Inflammatory macrophage treated with lipopolysaccharide for 1 hour (primary cell): Measurements from ENCODE around the gene SP110.
"Not testable (repeated sequence)": the region's sequence is repeated elsewhere in the genome, so short reads cannot be mapped to it uniquely, and the experiment has no call there.

ENCODE experiments used
- DNase-seq, 2 donors: peaks; one replicate each; pipeline ENCODE4 v3.0.0-alpha.2; 2020 to 2022

The SP110 gene

DNA sequence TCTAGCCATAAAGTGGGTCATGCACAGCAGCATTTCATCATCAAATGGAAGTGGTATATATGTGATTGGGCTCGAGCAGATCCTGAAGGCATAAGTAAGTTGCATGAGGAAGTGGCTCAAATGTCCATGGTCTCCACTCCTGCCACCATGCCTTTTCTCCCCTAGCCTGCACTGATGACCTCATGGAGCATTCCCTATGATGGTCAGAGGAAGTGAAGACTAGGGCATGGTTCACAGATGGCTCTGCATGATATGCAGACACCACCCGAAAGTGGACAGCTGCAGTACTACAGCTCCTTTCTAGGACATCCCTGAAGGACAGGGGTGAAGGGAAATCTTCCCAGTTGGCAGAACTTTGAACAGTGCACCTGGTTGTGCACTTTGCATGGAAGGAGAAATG lies 99.4 kb downstream of the SP110 start:
- DNase-seq = peak; percentile 16 to 48

- DNase-seq = not testable (repeated sequence)
Observed at GRCh38 chr2:230119827-230120226, 100.0 kb downstream of the SP110 start.
